ENCODE measurements around the gene ALK. TPM values are rescaled to one million over a fixed set of nuclear protein-coding genes. Genes with fewer than 3 reads are reported as not detected.

ALK gene
- total RNA-seq, 4 donors from 2014 or later = 0.19 TPM; not detected in 3

DNA sequence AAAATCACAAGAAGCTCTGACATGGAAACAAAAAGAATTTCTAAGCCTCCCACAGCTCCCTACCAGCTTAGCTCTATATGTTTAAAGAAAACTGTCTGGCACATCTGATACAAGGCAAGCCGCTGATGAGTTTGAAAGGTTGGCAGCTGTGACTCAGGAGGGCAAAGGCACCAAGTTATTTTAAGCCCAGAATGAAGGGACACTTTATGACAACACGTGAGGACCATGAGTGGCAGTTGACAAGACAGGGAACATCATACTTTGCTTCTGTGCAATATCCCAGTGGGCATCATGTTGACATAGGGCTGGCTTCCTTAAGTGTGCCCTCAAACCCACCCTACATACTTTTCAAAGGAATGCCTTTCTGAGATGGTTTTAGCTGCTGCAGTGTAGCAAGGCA, 533.3 kb downstream of the ALK start:
- H3K27ac ChIP-seq = no peak overlapping the region
- intact Hi-C loops (cut with DNase I) = no loop called here
- whole genome bisulfite sequencing, 2 donors = 65 to 75% methylated on average over 2 of the region's 2 CpGs
- no peak for DNase-seq
- no peaks in the 10 kb centered on the region for H3K9me3 ChIP-seq
- H3K4me3 ChIP-seq = no peak overlapping the region
- no peak for TF ChIP-seq POLR2A (IDR thresholded peaks at IDR 0.05)
- TF ChIP-seq, protein P1, sequence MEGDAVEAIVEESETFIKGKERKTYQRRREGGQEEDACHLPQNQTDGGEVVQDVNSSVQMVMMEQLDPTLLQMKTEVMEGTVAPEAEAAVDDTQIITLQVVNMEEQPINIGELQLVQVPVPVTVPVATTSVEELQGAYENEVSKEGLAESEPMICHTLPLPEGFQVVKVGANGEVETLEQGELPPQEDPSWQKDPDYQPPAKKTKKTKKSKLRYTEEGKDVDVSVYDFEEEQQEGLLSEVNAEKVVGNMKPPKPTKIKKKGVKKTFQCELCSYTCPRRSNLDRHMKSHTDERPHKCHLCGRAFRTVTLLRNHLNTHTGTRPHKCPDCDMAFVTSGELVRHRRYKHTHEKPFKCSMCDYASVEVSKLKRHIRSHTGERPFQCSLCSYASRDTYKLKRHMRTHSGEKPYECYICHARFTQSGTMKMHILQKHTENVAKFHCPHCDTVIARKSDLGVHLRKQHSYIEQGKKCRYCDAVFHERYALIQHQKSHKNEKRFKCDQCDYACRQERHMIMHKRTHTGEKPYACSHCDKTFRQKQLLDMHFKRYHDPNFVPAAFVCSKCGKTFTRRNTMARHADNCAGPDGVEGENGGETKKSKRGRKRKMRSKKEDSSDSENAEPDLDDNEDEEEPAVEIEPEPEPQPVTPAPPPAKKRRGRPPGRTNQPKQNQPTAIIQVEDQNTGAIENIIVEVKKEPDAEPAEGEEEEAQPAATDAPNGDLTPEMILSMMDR (IDR thresholded peaks at IDR 0.05) = no peak
- H3K27me3 ChIP-seq = peaks cover 0 to 26% (median 0%) of the 10 kb centered on the region in 4 donors
- H3K36me3 ChIP-seq = no peaks in the 10 kb centered on the region
- H3K4me1 ChIP-seq = no peaks in the 10 kb centered on the region

DNA sequence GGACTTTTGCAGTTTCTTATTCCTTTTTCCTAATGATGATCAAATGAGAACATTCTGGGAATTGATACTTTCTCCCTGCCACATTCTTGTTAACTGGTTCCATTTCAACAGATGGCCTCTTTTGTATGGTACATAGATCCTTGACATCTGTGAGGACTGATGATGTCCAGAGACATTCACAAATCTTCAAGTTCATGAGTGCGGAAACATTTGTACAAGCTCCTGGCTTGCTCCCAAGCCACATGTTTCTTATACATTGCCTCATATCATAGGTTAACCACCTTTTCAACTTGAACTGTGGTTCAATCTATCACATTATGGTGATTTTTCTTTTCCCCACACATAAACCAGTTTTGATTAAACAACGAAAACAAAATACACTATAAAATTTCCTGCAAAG, 538.9 kb downstream of the ALK start:
- 77 to 92% methylated on average over 2 of the region's 2 CpGs for WGBS, 2 donors
- Histone ChIP-seq H3K36me3 (no peaks in the 10 kb centered on the region), H3K4me3 (no peak overlapping the region), H3K4me1 (no peaks in the 10 kb centered on the region), H3K27ac (no peak overlapping the region), H3K27me3 (peaks cover 0 to 14% (median 0%) of the 10 kb centered on the region in 4 donors), H3K9me3 (no peaks in the 10 kb centered on the region)
- intact Hi-C loops (cut with DNase I) = no loop called here
- no peak for DNase-seq
- TF ChIP-seq, protein P1 (IDR thresholded peaks at IDR 0.05) = no peak
- TF ChIP-seq POLR2A (IDR thresholded peaks at IDR 0.05) = no peak

- no peak overlapping the region for H3K4me3 ChIP-seq
- WGBS, 2 donors = 58 to 70% methylated on average over 1 of the region's 1 CpG
- intact Hi-C loops (cut with DNase I) = no loop called here
- H3K9me3 ChIP-seq = no peaks in the 10 kb centered on the region
- H3K27me3 ChIP-seq = peaks cover 0 to 6% (median 0%) of the 10 kb centered on the region in 4 donors
- H3K36me3 ChIP-seq = no peaks in the 10 kb centered on the region
- H3K27ac ChIP-seq = no peak overlapping the region
- H3K4me1 ChIP-seq = no peaks in the 10 kb centered on the region
- DNase-seq = no peak
- no peak for TF ChIP-seq POLR2A (IDR thresholded peaks at IDR 0.05)
- TF ChIP-seq, protein P1 (IDR thresholded peaks at IDR 0.05) = no peak
These were observed 543.6 kb downstream of the ALK start for GRCh38 chr2:29377788-29378187.

GRCh38 chr2:29376541-29376940, 544.8 kb downstream of the ALK start:
- TF ChIP-seq, protein P1 (IDR thresholded peaks at IDR 0.05) = no peak
- no peak for TF ChIP-seq POLR2A (IDR thresholded peaks at IDR 0.05)
- Histone ChIP-seq H3K4me3 (no peak overlapping the region), H3K9me3 (no peaks in the 10 kb centered on the region), H3K36me3 (no peaks in the 10 kb centered on the region), H3K27ac (no peak overlapping the region), H3K4me1 (no peaks in the 10 kb centered on the region), H3K27me3 (peaks cover 0 to 16% (median 0%) of the 10 kb centered on the region in 4 donors)
- intact Hi-C loops (cut with DNase I) = no loop called here
- 60 to 74% methylated on average over 2 of the region's 2 CpGs for WGBS, 2 donors
- no peak for DNase-seq

- intact Hi-C loops (cut with DNase I) = no loop called here
- DNase-seq = no peak
- H3K4me1 ChIP-seq = no peaks in the 10 kb centered on the region
- H3K4me3 ChIP-seq = no peak overlapping the region
- TF ChIP-seq, protein P1 (IDR thresholded peaks at IDR 0.05) = no peak
- no peak for TF ChIP-seq POLR2A (IDR thresholded peaks at IDR 0.05)
- H3K27ac ChIP-seq = no peak overlapping the region
- WGBS, 2 donors = 79 to 90% methylated on average over 3 of the region's 3 CpGs
- no peaks in the 10 kb centered on the region for H3K9me3 ChIP-seq
- H3K27me3 ChIP-seq = peaks cover 0 to 19% (median 0%) of the 10 kb centered on the region in 4 donors
- H3K36me3 ChIP-seq = no peaks in the 10 kb centered on the region
These were observed 545.5 kb downstream of the ALK start for GRCh38 chr2:29375843-29376242.
